GM19324 (cell line): ENCODE data around the gene BARX1.
"Not testable (repeated sequence)": the region's sequence is repeated elsewhere in the genome, so short reads cannot be mapped to it uniquely, and the experiment has no call there.

Source experiments
- ATAC-seq: cut with Tn5 transposase; IDR thresholded peaks from one replicate; pipeline ENCODE4 v1.9.1; 2021; ENCODE audit warnings: mild to moderate bottlenecking, moderate library complexity; ENCODE audit not compliant: unreplicated experiment, low FRiP score

Gene BARX1, protein sequence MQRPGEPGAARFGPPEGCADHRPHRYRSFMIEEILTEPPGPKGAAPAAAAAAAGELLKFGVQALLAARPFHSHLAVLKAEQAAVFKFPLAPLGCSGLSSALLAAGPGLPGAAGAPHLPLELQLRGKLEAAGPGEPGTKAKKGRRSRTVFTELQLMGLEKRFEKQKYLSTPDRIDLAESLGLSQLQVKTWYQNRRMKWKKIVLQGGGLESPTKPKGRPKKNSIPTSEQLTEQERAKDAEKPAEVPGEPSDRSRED

DNA sequence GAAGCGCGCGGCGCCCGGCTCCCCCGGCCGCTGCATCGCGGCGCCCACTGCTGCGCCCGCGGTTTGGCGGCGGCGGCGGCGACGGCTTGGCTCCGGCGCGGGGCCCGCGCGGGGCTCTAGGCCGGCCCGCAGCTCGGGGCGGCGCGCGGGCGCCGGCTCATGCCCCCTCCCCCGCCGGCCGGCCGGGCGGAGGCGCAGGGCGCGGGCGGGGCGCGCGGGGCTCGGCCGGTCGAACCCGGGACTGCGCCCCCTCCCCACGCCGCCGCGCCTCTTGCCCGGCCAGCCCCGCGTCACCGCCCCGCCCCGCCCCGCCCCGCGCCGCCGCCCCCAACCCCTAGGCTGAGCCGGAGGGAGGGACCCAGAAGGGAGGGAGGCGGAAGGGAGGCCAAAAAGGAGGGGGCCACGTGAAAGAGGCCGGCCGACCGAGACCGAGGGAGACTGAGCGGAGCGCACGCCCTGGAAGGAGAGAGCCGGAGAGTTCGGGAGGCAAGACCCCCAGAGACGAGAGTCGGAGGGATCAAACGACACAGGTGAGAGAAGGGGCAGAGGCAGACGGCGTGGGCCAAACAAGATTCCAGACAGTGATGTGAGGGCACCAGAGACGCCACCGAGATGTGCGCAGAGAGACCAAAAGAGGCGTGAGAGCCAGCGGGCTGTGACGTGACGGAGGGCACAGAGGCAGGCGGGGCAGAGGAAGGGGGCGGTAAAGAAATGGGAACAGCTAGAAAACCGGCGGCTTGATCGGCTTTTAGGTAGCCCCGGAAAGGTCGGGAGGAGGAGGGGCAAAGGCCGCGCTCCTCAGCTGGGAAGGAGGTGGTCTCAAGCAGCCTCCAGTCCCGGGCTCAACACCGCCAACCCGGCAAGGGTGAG is at the start of gene BARX1:
TSS of gene BARX1 (minus strand) at position 245 of the 870 bp plus-strand sequence. CDS start at position 36, 209 bp downstream.
- no peak for ATAC-seq

DNA sequence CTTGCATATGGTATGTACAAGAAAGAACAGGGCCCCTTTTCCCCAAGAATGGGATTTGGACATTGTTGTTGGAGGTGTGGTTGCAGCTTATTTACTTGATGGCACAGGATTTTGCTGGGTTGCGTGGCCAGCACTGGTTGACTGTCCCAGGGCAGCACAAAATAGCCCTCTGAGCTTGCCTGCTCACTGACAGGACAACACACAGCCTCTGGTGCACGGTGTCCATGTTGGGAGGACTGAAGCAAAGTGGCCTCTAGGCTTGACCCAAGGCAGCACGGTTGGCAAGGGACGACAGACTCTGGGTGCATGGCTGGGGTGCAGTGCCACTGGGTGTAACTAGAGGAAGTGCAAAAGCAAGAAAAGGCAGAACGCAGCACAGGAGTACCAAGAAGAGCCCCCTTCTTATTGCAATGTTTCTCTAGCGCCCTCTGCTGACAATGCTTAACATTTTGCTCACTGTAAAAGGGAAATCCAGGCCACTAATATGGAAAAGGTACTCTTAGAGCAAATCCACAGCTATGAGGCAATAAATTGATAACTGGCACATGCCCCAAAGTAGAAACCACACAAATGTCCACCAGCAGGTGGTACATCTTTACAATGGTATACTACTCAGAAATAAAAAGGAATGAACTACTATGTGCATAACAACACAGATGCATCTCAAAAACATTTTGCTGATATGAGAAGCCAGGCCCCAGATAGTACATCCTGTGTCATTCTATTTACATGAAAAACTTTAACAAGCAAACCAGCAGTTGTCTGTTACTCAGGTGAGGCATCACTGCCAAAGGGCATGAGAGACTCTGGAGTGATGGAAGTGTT is 47.4 kb upstream of the BARX1 start:
- ATAC-seq, result no peak

DNA sequence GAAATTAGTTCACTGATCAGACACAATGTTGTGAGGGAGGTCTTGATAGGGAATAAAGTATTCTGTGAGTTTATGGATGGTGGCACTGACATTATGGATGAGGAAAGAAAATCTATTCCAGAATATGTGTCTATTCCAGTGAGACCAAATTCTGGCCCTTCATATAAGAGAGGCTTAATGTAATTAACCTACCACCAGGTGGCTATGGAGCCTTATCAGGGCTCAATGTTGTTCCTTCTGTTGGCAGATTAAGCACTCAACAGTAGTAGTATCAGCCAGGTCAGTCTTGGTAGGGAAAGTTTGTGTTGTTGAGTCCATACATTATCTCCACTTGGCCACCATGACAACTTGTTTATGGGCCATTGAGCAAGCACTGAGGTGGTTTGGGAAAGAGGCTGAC is 41.7 kb upstream of the BARX1 start:
- ATAC-seq, result no peak

DNA sequence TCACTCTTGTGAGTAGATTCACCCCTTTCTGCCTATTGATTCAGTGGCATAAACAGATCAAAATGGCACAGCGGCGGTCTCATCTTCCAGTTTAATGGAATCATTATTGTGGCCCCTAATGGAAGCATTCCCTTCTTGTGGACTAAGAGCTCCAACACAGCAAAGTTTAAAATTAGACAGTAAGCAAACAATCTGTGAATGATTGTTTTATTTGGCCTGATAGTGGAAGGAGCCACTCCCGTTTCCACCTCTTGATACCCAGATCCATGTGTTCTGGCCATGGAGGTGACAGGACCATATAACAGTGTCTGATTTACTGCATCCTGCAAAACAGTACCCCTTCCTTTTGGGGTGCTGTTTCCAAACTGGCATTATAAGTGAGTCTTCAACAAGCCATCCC is 41.2 kb upstream of the BARX1 start:
- ATAC-seq, result no peak

DNA sequence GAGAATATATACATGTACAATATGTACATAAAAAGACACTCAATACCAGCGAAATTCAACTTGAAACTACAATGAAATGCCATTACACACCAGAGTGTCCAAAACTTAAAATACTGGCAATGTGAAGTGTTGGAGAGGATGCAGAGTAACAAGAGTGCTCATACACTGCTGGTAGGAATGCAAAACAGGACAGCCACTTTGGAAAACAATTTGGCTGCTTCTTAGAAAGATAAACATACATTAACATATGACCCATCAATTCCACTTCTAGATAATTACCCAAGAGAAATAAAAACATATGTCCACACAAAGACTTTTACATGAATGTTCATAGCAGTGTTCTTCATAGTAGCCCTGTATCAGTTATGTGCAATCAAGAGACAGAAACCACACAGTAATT is 39.4 kb upstream of the BARX1 start:
- no peak for ATAC-seq

DNA sequence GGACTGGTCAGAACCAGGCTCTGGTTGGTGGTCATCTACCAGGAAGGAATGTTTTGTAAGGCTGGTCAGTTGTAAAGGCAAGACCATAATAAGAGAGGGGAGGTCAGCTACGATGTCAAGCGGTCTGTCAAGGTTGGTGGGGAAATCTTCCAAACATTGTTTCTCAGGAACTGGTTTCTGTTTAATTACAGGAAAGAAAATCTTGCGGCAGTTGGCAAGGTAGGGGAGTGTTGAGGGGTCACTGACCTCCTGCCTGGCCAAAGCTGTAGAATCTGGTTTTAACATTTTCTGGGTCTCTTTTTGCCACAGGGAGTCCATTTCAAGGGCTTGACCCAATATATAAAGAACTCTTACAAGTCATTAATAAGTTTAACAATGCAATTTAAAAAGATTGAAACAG is 39.0 kb upstream of the BARX1 start:
- no peak for ATAC-seq

DNA sequence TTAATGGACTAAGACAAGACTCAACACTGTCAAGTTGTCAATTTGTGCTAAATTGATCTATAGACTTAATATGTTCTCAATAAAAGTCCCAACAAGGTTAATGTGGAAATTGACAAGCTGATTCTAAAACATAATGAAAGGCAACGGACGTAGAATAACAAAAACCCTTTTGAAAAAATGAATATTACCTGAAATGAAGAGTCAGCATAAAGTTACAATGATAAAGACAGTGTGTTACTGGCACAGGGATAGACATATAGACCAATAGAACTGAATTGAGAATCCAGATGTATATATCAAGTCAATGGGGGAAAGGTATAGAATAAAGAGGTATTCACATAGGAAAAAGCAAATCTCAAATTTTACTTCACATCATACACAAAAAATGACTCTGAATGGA is 37.7 kb upstream of the BARX1 start:
- no peak for ATAC-seq

DNA sequence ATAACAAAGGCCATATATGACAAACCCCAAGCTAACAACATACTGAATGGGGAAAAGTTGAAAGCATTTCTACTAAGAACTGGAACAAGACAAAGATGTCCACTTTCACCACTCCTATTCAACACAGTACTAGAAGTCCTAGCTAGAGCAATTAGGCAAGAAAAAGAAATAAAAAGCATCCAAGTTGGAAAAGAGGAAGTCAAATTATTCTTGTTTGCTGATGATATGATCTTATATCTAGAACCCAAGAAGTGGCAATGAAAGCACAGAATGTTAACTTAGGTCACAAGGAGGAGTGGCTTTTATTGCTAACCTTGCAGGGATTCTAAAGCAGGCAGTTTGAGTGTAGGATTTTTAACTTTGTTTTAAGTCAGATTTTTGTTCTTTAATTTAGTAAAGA is 35.3 kb upstream of the BARX1 start:
- ATAC-seq, result no peak

DNA sequence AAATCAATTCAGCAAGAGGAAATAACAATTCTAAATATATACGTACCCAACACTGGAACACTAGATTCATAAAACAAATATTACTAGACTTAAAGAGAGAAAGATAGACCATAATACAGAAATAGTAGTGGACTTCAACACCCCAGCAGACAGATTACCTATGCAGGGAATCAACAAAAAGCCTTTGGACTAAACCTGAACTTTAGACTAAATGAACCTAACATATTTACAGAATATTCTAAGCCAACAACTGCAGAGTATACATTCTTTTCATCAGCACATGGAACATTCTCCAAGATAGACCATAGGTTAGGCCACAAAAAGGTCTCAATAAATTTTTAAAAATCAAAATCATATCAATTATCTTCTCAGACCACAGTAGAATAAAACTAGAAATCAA is 32.9 kb upstream of the BARX1 start:
- ATAC-seq, result no peak

DNA sequence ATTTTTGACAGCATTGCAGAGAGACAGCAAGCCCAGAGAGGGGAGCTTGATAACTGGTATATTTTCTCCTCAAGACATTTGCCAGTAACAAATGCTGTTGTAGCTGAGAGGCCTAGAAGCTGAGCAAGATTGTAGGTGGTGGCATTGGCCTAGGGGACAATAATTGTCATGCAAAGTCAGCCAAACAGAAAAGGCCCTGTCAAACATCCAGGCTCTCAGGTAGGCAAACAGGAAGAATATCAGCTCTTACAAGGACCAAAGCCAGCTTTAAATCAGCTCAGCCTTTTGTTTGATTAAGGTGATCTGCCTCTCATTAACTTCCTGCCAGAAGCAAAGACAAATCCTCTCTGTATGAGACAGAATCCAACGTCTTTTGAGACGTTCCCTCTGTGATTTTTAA is 29.7 kb upstream of the BARX1 start:
- no peak for ATAC-seq

DNA sequence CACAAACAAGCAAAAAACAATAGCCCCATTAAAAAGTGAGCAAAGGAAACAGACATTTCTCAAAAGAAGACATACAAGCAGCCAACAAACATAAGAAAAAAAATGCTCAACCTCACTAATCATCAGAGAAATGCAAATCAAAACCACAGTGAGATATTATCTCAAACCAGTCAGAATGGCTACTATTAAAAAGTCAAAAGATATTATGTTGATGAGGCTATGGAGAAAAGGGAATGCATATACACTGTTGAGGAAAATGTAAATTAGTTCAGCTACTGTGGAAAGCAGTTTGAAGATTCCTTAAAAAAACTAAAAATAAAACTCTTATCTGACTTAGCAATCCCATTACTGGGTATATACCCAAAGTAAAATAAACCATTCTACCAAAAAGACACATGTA is 28.7 kb upstream of the BARX1 start:
- ATAC-seq, result no peak

DNA sequence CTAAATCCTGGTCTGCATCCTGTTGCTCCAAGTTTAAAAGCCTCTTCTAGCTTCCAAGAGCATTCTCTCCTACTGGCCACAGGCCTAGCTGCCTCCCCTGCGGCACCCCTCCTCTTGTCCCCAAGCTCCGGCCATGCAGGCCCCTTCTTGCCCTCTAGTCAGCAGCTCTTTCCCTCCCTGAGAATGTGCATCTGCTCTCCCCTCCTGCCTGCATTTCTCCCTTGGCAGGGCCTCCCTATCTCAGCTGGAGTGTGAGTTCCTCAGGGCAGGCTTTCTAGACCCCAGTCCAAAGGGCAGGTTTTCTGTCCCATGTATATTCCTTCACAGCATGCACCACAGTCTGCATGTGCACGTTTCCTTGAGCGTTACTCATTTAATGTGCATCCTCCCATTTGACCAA is 24.6 kb upstream of the BARX1 start:
- no peak for ATAC-seq

DNA sequence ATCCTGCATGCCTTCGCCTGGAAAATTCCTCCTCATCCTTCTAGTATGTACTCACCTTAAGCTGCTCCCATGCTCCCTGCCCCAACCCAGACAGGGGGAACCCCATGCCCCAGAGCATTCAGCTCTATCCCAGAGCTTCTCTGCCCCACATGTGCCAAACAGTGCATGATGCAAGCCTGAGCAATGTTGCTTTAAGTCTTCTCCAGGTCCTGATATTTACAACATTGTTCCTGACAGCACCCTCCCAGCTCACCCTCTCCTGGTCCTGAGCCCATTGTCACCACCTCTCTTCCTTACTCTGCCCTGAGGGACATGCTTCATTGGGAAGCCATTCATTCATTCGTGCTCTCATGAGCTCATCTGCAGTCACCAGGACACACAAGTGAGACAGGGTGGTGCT is 23.4 kb upstream of the BARX1 start:
- no peak for ATAC-seq

DNA sequence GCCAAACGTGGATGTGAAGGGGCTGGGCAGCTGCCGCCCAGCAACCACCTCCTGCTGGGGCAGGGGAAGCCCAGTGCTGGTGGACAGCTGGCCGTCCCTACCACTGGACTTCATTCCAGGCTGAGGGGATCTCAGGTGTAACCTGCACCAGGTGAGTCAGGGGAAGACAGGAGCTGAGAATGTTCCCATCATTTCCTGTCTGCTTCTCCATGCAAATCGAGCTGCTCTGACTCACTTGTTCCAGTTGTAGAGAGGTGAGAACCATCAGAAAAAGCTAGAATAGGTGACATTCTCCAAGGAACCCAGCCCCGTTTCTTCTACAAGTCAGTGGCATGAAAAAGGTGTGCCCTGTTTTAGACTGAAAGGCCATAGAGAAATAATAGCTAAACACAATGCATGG is 21.8 kb upstream of the BARX1 start:
- ATAC-seq, result no peak

DNA sequence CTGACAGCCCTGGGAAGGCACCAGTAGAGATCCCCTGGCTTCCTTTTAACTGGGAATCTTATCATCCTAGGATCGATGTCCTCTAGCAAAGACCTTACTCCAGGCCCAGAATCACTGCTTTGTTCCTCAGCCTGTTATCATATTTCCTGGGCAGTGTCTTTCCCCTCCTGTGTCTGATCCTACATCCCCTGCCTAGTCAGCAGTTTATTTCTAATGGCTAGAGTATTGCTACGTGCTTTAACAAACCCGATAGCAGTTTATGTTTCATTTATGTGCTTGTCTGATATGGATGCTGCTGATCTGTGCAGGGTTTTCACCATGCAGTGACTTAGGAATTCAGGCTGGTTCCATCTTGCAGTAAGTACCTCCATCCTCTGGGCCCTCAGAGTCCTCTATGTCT is 20.9 kb upstream of the BARX1 start:
- ATAC-seq, result no peak

DNA sequence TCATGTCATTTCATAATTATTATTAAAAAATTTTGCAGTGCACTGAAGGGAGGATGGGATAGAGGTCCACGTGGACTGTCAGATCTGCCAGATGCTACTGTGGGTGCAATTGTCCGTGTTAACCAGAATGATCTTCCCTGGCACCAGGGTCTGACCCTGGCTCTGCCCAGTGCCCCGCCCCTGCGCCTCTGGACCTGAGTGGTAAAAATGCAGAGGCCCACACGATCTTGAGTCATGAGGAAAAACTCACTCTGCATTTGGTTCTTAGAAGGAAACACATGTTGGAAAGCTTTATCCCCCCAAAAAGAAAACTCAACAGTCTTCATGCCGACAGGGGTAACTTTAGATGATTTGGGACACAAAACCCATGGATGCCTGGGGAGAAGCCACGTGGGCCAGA is 20.1 kb upstream of the BARX1 start:
- ATAC-seq, result no peak

DNA sequence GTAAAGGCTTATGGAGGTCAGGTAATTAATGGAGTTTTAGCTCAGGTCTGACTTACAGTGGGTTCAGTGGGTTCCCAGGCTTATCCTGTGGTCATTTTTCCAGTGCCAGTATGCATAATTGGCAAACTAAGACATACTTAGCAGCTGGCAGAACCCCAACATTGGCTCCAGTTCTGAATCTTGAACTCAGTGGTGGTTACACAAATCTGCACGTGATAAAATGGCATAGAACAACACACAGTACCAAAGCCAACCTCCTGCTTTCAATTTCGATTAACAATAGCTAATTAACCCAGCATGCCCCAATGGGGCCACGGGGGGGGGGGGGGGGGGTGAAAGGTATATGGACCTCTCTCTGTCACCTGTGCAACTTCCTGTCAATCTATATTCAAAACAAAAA is 19.0 kb upstream of the BARX1 start:
- ATAC-seq, result no peak

DNA sequence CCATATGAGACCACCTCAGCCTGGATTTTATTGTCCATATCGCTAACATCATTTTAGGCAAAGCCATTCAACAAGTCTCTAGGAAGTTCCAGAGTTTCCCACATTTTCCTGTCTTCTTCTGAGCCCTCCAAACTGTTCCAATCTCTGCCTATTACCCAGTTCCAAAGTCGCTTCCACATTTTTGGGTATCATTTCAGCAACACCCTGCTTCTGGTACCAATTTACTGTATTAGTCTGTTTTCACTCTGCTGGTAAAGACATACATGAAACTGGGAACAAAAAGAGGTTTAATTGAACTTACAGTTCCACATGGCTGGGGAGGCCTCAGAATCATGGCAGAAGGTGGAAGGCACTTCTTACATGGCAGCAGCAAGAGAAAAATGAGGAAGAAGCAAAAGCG is 17.5 kb upstream of the BARX1 start:
- ATAC-seq, result not testable (repeated sequence)

DNA sequence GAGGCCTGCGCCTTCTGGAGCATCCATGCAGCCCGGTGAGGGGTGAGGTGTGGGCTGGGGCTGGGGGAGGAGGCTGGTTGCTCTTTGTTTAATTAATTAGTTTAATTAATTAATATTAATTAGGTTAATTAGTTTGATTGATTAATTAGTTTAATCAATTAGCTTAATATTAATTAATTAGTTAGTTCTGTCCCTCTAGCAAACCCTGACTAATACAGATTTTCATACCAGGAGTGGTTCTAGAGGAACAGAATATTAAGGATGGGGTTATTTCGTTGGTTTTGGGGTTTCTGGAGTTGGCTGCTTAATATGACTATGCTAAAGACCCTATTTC is 14.1 kb upstream of the BARX1 start:
- ATAC-seq, result no peak

DNA sequence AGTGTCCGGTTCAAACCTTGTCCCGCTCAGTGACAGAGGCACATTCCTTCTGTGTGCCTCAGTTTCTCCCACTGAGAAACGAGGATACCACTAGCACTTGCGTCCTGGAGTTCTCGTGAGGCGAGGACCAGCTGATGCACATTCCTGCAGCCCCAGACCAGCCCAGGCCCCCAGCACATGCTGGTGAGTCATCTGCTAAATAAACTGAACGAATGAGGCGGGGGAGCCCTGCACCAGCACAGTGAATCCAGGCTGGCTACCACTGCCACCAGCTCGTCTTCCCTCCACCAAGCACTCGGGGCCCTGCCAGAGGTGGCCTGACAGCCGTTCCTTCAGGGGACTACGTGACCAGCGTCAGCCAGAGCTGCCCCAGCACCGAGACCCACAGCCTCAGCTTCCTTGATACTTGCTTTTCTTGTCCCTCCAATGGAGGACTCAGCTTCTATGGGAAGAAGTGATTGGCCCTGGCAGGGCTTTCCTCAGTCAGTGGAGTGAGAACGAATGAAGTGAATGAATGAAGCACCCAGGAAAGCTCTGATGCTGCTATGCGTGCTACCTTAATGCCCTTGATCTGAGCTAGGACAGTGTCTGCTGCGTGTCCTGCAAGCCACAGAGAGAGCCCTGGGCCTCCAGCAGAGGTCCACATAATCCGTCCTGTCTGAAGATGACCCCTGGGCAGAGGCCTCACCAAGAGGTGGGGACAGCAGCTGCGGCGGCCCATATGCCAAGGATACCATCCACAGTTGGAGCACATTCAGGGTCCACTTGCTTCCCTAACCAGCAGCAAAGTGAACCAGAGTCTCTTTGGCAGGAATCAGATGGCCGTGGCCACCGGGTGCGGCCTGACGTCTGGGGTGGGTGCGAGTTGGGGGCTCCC is 13.5 kb upstream of the BARX1 start:
- ATAC-seq, result no peak
